NB4 (cell line): ENCODE measurements around the gene BEX2.

ENCODE experiments used
- DNase-seq: peaks from one replicate; pipeline ENCODE4 v3.0.0; 2010; ENCODE audit warnings: low read depth
- H3K4me3 ChIP-seq: one replicate; pipeline ENCODE4 v1.5.1; 2011; ENCODE audit warnings: mild to moderate bottlenecking, low read depth, low read length, moderate library complexity
- MYC ChIP-seq: IDR thresholded peaks from 2 replicates; pipeline ENCODE4 v1.6.1; 2011; ENCODE audit warnings: low read depth, low read length
- POLR2A ChIP-seq: IDR thresholded peaks from 2 replicates; pipeline ENCODE4 v1.6.1; 2011; ENCODE audit warnings: mild to moderate bottlenecking; ENCODE audit not compliant: insufficient read length; ENCODE audit errors: extremely low read depth
- TF ChIP-seq, protein P1 (sequence below): IDR thresholded peaks from 2 replicates; pipeline ENCODE4 v1.6.1; 2011; ENCODE audit warnings: low read depth, low read length
- TF ChIP-seq, protein P2 (sequence below): IDR thresholded peaks from one replicate; pipeline ENCODE4 v1.5.1; 2012; ENCODE audit warnings: low read depth, low read length

Gene BEX2

DNA sequence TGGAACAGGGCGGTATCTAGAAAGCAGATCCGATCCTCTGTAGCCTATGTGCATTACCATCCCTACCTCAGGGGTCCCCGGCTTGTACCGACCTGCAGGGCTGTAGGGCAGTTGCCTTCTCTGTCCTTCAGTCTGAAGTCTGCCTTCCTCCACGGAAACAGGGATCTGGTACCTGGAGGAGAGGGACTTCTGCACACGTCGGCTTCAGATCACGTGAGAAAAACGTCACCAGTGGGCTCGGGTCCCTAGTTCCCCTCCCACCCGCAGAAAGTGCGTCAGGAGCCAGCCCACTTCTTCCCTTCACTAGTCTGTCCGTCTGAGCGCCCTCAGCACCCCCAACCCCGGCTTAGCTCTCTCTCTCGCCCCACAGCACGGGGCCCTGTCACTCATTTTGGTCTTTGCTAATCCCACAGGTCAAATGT lies 34.2 kb downstream of the BEX2 start, which contains the start of gene TCEAL5:
TCEAL5 (minus strand) TSS at position 170 of the 422 bp plus-strand sequence. CDS start 2,187 bp downstream, outside the sequence.
- no peak for DNase-seq
- no peak within 1 kb of the TSS for H3K4me3 ChIP-seq
- TF ChIP-seq POLR2A = no peak
- TF ChIP-seq MYC = no peak
- TF ChIP-seq, protein P1, sequence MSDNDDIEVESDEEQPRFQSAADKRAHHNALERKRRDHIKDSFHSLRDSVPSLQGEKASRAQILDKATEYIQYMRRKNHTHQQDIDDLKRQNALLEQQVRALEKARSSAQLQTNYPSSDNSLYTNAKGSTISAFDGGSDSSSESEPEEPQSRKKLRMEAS = no peak
- TF ChIP-seq, protein P2, sequence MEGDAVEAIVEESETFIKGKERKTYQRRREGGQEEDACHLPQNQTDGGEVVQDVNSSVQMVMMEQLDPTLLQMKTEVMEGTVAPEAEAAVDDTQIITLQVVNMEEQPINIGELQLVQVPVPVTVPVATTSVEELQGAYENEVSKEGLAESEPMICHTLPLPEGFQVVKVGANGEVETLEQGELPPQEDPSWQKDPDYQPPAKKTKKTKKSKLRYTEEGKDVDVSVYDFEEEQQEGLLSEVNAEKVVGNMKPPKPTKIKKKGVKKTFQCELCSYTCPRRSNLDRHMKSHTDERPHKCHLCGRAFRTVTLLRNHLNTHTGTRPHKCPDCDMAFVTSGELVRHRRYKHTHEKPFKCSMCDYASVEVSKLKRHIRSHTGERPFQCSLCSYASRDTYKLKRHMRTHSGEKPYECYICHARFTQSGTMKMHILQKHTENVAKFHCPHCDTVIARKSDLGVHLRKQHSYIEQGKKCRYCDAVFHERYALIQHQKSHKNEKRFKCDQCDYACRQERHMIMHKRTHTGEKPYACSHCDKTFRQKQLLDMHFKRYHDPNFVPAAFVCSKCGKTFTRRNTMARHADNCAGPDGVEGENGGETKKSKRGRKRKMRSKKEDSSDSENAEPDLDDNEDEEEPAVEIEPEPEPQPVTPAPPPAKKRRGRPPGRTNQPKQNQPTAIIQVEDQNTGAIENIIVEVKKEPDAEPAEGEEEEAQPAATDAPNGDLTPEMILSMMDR = no peak

DNA sequence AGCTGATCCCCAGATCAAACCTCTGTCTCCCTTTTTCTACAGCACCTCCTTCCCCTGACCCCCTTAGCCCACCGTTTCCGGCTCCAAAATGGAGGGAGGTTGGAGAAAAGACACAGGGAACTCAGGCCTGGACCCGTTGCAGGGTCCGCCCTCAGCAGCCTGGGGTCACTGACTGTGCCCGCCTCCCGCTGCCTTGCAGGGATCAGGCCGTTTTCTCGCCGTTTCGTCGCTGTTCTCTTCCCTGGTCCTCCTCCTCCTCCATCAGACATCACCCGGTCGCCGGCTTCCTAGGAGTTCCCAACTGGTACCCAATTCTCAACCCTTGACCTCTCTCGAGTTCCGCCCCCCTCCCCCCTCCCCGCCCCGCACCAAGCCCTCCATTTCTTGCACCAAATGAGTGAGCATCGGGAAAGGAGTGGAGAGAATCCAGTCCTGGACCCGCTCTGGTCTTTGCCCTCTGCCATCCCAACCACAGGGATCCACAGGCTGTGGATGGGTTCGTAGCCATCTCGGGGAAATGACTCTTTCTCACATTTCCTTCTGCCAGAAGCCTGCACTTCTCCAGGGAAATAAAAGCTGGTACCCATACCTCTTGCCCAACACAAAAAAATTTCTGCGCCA lies 34.7 kb downstream of the BEX2 start:
- no peak for DNase-seq
- H3K4me3 ChIP-seq = no peak overlapping the region

DNA sequence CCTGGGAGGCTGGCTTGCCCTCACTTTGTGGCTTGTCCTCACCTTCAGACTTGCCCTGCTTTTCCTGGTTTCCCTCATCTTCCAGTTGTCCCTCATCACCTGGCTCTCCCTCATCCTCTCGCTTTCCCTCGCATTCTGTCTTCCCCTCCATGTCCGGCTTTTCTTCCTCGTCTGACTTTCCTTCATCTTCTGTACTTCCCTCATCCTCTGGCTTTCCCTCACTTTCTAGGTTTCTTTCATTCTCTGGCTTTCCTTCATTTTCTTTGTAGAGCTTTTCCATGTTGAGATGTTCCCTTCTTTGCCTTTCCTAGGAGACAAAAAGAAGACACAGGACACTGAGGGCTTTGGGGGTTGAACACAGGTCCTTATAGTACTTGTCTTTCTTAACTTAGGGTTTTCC lies 36.5 kb downstream of the BEX2 start:
- TF ChIP-seq, protein P1 = no peak
- no peak for TF ChIP-seq POLR2A
- TF ChIP-seq, protein P2 = no peak
- TF ChIP-seq MYC = no peak
- no peak overlapping the region for H3K4me3 ChIP-seq
- no peak for DNase-seq

More for the DNA sequence above, 34.7 kb downstream of the BEX2 start:
- no peak for TF ChIP-seq MYC
